Activated CD4-positive, alpha-beta T cell treated with anti-CD3 and anti-CD28 coated beads, Interleukin-2, amount 50 U/mL, for 16 hours (primary cell): Measurements from ENCODE around the gene DENND4C.

Source experiments
- DNase-seq: peaks from one replicate; pipeline ENCODE4 v3.0.0-alpha.2; 2020

Gene DENND4C

GRCh38 chr9:19270421-19270949 is 40.0 kb downstream of the DENND4C start:
- DNase-seq: no peak

- DNase-seq: no peak
Measured at GRCh38 chr9:19271081-19271480, 40.6 kb downstream of the DENND4C start.

- no peak for DNase-seq
Measured at GRCh38 chr9:19281801-19282200, 51.3 kb downstream of the DENND4C start.

GRCh38 chr9:19283072-19283710 is 52.7 kb downstream of the DENND4C start:
- no peak for DNase-seq

GRCh38 chr9:19284729-19285128 is 54.2 kb downstream of the DENND4C start:
- no peak for DNase-seq

GRCh38 chr9:19286634-19287188 is 56.2 kb downstream of the DENND4C start:
- DNase-seq: no peak

- DNase-seq: no peak
Measured at GRCh38 chr9:19288081-19288480, 57.6 kb downstream of the DENND4C start.

- no peak for DNase-seq
Measured at GRCh38 chr9:19290103-19290502, 59.6 kb downstream of the DENND4C start.

GRCh38 chr9:19294219-19294618 is 63.7 kb downstream of the DENND4C start:
- no peak for DNase-seq

GRCh38 chr9:19298436-19299000 is 68.0 kb downstream of the DENND4C start:
- DNase-seq: no peak

- DNase-seq: no peak
Measured at GRCh38 chr9:19303216-19303615, 72.7 kb downstream of the DENND4C start.

- no peak for DNase-seq
Measured at GRCh38 chr9:19306568-19306967, 76.1 kb downstream of the DENND4C start.

- DNase-seq: no peak
Measured at GRCh38 chr9:19310246-19310645, 79.8 kb downstream of the DENND4C start.

GRCh38 chr9:19313573-19313972 is 83.1 kb downstream of the DENND4C start:
- DNase-seq: no peak

- no peak for DNase-seq
Measured at GRCh38 chr9:19320495-19320894, 90.0 kb downstream of the DENND4C start.

- no peak for DNase-seq
Measured at GRCh38 chr9:19331877-19332276, 101.4 kb downstream of the DENND4C start.

GRCh38 chr9:19336166-19336565 is 105.7 kb downstream of the DENND4C start:
- no peak for DNase-seq

- no peak for DNase-seq
Measured at GRCh38 chr9:19342947-19343346, 112.5 kb downstream of the DENND4C start.

GRCh38 chr9:19358701-19359100 is 128.2 kb downstream of the DENND4C start:
- DNase-seq: no peak

GRCh38 chr9:19369107-19369506 is 138.6 kb downstream of the DENND4C start:
- no peak for DNase-seq

GRCh38 chr9:19371942-19372341 is 141.4 kb downstream of the DENND4C start:
- no peak for DNase-seq

GRCh38 chr9:19372567-19372966 is 142.1 kb downstream of the DENND4C start:
- no peak for DNase-seq

- no peak for DNase-seq
Measured at GRCh38 chr9:19373527-19373926, 143.0 kb downstream of the DENND4C start.

- DNase-seq: no peak
Measured at GRCh38 chr9:19375538-19375937, 145.0 kb downstream of the DENND4C start.

- no peak for DNase-seq
Measured at GRCh38 chr9:19376931-19377330, 146.4 kb downstream of the DENND4C start.
